ENCODE data around the gene LRRC4B. TPM values are rescaled to one million over a fixed set of nuclear protein-coding genes. Genes with fewer than 3 reads are reported as not detected.

Gene LRRC4B
- total and polyA plus RNA-seq, 2 of the 13 experiments (the other 11 are each of a cell fraction or from before 2014, with no cell fraction given), result not detected

GRCh38 chr19:50534478-50534877, 33.8 kb downstream of the LRRC4B start (continued):
- no peak for TF ChIP-seq NFAT5 (CRISPR knock-in tag; IDR thresholded peaks at IDR 0.05)
- TF ChIP-seq ZSCAN30 (CRISPR knock-in tag; IDR thresholded peaks at IDR 0.05), result no peak
- no peak for TF ChIP-seq SAP130 (CRISPR knock-in tag; IDR thresholded peaks at IDR 0.05; ENCODE audit: low read depth)
- TF ChIP-seq MED8 (CRISPR knock-in tag; IDR thresholded peaks at IDR 0.05; ENCODE audit: insufficient replicate concordance), result no peak
- no peak for TF ChIP-seq MTA1 (CRISPR knock-in tag; IDR thresholded peaks at IDR 0.05; ENCODE audit: borderline replicate concordance)
- TF ChIP-seq NONO (IDR thresholded peaks at IDR 0.05), result no peak
- no peak for TF ChIP-seq NONO (CRISPR knock-in tag; conservative IDR thresholded peaks at IDR 0.05)
- no peak for TF ChIP-seq ZMAT3 (CRISPR knock-in tag; conservative IDR thresholded peaks at IDR 0.05)
- TF ChIP-seq NFKBIZ (CRISPR knock-in tag; IDR thresholded peaks at IDR 0.05), result no peak
- TF ChIP-seq CBFB (CRISPR knock-in tag; IDR thresholded peaks at IDR 0.05), result no peak
- no peak for TF ChIP-seq HDAC2 (CRISPR knock-in tag; IDR thresholded peaks at IDR 0.05)
- no peak for TF ChIP-seq TRIM24 (CRISPR knock-in tag; IDR thresholded peaks at IDR 0.05)
- no peak for TF ChIP-seq SALL1 (CRISPR knock-in tag; IDR thresholded peaks at IDR 0.05)

Measured in HepG2 (cell line).